HG03175 (cell line): ENCODE measurements around the gene TUBG1.
"Not testable (repeated sequence)": the region's sequence is repeated elsewhere in the genome, so short reads cannot be mapped to it uniquely, and the experiment has no call there.

Source experiments
- ATAC-seq: cut with Tn5 transposase; IDR thresholded peaks from one replicate; pipeline ENCODE4 v1.9.1; 2021; ENCODE audit warnings: mild to moderate bottlenecking, moderate library complexity; ENCODE audit not compliant: unreplicated experiment

TUBG1 gene

DNA sequence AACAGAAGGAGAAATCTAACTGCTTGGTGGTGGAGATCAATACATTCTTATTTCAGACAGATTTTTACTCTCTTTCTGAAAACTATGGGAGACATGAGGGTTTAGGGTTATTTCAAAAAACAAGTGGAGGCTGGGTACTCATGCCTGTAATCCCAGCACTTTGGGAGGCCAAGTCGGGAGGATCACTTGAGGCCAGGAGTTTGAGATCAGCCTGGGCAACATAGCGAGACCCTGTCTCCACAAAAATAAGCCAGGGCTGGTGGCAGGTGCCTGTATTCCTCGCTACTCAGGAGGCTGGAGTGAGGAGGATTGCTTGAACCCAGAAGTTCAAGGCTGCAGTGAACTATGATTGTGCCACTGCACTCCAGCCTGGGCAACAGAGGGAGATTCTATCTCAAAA lies 12.5 kb downstream of the TUBG1 start:
- ATAC-seq: not testable (repeated sequence)

GRCh38 chr17:42623271-42623670 lies 13.8 kb downstream of the TUBG1 start:
- ATAC-seq: no peak

GRCh38 chr17:42623732-42624596 lies 14.5 kb downstream of the TUBG1 start:
- ATAC-seq: no peak

DNA sequence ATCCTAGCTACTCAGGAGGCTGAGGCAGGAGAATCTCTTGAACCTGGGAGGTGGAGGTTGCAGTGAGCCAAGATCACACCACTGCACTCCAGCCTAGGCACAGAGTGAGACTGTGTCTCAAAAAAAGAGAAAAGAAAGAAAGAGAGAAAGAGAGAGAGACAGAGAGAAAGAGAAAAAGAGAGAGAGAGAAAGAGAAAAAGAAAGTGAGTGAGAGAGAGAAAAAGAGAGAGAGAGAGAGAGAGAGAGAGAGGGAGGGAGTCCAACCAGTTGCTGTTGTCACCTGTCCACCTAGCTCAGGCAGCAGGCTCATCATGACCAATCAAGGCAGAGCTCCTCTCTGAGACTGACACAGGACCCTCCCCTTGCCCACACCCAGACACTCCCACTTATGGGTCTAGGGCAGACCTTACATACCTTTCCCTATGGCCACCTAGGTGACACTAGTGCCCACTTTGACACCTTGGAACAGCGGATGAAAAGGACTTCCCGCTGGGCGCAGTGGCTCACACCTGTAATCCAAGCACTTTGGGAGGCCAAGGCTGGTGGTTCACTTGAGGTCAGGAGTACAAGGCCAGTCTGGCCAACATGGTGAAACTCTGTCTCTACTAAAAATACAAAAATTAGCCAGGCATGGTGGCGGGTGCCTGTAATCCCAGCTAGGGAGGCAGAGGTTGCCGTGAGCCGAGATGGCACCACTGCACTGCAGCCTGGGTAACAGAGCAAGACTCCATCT lies 17.7 kb downstream of the TUBG1 start:
- not testable (repeated sequence) for ATAC-seq

DNA sequence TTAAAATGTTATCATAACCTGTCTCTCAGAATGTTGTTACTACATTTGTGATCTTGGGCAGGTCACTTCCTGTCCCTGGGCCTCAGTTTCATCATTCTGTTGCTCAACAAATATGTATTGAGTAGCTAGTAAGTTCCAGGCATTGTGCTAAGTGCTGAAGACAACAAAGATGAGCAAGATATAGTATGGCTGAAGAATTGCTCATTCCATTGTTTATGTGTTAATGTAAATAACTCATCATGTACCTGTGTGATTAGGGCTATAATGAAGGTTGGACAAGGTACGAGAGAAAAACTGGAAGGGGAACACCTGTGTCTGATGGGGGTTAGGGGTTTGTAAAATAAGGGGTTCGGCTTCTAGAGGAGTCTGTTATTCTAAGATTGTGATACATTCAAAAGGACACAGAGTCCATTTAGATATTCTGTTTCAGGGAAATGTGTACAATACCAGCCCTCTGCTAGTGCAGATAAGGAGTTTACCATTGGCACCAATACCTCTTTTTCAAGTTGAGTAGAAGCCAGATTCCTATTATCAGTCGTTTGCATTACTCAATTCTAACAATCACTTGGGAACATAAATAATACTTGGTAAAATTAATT lies 20.0 kb downstream of the TUBG1 start:
- ATAC-seq: no peak

DNA sequence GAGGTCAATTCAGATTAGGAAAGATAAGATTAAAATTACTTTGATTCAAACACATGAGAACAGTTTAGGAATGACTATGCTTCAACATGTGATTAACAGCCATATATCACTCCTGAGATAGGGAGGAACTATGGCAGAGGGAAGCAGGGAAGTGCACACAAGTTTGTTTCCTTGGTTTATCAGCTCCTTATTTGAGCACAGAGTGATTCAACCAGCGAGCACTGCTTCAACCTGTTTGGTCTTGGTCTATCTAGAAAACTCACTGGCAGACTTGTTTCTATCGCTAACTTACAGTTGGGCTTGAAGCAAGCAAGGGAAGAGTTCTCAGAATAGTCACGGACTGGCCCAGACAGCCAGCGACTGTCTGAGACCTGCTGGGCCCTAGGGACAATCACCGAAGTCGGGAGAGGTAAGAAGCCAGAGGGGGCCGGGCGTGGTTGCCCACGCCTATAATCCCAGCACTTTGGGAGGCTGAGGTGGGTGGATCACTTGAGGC lies 23.5 kb downstream of the TUBG1 start:
- ATAC-seq: no peak

GRCh38 chr17:42639525-42640113 lies 30.1 kb downstream of the TUBG1 start:
- no peak for ATAC-seq

- ATAC-seq: no peak
Observed at GRCh38 chr17:42640121-42640520, 30.6 kb downstream of the TUBG1 start.

- no peak for ATAC-seq
Observed at GRCh38 chr17:42642336-42642735, 32.9 kb downstream of the TUBG1 start.

GRCh38 chr17:42647778-42648177 lies 38.3 kb downstream of the TUBG1 start:
- no peak for ATAC-seq

GRCh38 chr17:42651392-42651791 lies 41.9 kb downstream of the TUBG1 start:
- no peak for ATAC-seq

- ATAC-seq: no peak
Observed at GRCh38 chr17:42653179-42654124, 44.0 kb downstream of the TUBG1 start.

DNA sequence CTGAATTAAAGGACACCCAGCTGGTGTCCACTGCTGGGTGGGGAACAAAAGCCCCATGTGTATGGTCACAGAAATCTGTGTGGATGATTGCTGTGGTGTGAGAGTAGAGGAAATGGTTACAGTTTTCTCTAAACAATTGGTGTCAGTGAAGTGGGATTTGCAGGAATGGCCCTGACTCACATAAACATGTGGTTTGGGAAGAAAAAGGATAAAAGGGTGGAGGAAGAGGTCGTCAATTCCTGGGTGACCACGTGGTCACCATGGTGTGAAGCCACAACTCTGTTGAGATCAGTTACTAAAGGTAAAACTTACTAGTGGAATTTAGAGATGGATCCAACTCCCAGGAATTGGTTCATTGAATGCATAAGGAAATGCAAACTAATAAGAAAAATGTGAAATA lies 46.0 kb downstream of the TUBG1 start:
- ATAC-seq: no peak

DNA sequence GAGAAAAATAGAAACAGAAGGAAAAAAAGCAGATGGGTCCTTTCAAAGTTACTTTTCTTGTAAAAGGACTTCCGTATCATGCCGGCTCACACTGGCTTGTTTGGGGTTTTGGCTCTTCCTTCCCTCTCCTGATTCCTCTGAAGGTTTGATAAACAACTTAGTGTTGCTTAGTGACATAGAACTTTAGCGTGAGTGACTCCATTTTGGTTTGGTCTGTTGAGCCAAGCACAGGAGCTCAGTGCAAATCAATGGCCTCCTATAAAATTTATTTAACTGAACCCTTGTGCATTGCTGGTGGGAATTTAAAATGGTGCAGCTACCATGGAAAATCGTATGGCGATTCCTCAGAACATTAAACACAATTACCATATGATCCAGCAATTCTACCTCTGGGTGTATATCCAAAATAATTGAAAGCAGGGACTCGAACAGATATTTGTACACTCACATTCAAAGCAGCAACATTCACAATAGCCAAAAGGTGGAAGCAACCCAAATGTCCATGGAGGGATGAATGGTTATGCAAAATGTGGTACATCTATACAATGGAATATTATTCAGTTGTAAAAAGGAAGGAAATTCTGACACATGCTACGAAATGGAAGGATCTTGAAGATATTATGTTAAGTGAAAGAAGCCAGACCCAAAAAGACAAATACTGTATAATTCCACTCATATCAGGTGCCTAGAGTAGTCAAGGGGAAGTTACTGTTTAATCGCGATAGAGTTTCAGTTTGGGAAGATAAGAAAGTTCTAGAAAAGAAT lies 48.5 kb downstream of the TUBG1 start:
- ATAC-seq: no peak

GRCh38 chr17:42659079-42659931 lies 49.8 kb downstream of the TUBG1 start, which contains the start of gene TUBG2:
Gene TUBG2 (plus strand): TSS chr17:42659284. CDS start chr17:42659504, 220 bp downstream.
- ATAC-seq: peak; percentile 44

GRCh38 chr17:42659932-42660274 lies 50.4 kb downstream of the TUBG1 start:
- ATAC-seq: not testable (repeated sequence)

DNA sequence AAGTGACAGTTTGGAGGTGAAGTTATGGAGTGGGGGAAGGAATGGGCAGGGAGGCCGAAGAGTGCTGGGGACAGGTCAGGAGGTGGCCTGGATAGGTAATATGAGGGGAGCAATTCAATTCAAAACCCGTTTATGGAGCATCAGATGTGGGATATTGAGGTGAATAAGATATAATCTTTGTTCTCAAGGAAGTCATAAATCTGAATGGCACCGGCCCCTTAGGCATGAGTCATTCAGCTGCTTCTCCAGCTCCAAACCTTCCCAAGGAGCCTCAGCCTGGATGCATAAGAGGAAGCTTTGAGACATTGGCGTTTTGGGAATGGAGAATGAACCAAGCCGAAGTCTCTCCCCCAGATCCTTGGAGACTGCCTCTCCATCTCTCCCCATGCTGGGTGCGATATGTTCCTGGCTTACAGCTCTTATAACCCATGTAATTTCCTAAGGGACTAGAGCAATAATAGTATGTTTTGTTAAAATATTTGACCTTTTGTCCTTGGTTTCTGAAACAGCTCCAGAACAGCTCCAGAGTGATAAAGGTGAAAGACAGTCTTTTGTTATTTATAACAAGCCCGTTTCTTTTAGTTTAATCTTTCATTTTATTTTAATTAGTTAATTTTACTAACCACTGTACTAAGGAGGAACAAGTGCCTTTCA lies 51.3 kb downstream of the TUBG1 start:
- ATAC-seq: no peak
